Keratinocyte (primary cell): ENCODE data around the gene SDR42E2. TPM values are rescaled to one million over a fixed set of nuclear protein-coding genes. Genes with fewer than 3 reads are reported as not detected.

Experiments used
- DNase-seq: peaks from one replicate; pipeline ENCODE4 v3.0.0-alpha.2; 2011; ENCODE audit warnings: low read depth, missing footprints, low spot score
- FAIRE-seq: peaks from 2 replicates; lab custom pipeline; 2011; peaks lifted over from hg19 to GRCh38; lab: Jason Lieb, UNC
- H2AFZ ChIP-seq: 2 replicates; pipeline ENCODE4 v1.6.0; 2012; ENCODE audit warnings: low read length, control low read depth, inconsistent platforms; ENCODE audit not compliant: control insufficient read depth
- H3K27ac ChIP-seq: 2 replicates; pipeline ENCODE4 v1.5.1; 2011; ENCODE audit warnings: low read length; ENCODE audit not compliant: control insufficient read depth, insufficient read depth
- H3K27me3 ChIP-seq: 3 replicates; pipeline ENCODE4 v1.6.0; 2011; ENCODE audit warnings: low read length; ENCODE audit not compliant: control insufficient read depth, insufficient read depth; ENCODE audit errors: extremely low read depth
- H3K36me3 ChIP-seq, 2 experiments: 2 replicates in 1 of 2; 3 replicates in 1 of 2; pipeline ENCODE4 v1.5.1; 2011; ENCODE audit warnings: low read length in 2 of 2, mild to moderate bottlenecking in 1 of 2; ENCODE audit not compliant: control insufficient read depth in 2 of 2, insufficient read depth in 2 of 2; ENCODE audit errors: extremely low read depth in 1 of 2
- H3K4me1 ChIP-seq: 3 replicates; pipeline ENCODE4 v1.5.1; 2011; ENCODE audit warnings: low read length; ENCODE audit not compliant: control insufficient read depth, insufficient read depth; ENCODE audit errors: extremely low read depth
- H3K4me2 ChIP-seq: 3 replicates; pipeline ENCODE4 v1.6.0; 2011; ENCODE audit warnings: low read depth, low read length; ENCODE audit not compliant: control insufficient read depth, insufficient read depth; ENCODE audit errors: extremely low read depth
- H3K4me3 ChIP-seq, 3 experiments: fragments of 200-600 bp in 1 of 3; sonication (generic) in 1 of 3; 2 replicates in 2 of 3; 3 replicates in 1 of 3; pipeline ENCODE4 v1.5.1; 2011 to 2016; ENCODE audit warnings: low read length in 3 of 3, mild to moderate bottlenecking in 3 of 3, control low read depth in 2 of 3, inconsistent platforms in 1 of 3, low read depth in 1 of 3, mixed read lengths in 1 of 3, mixed run types in 1 of 3, moderate library complexity in 1 of 3; ENCODE audit not compliant: control insufficient read depth in 2 of 3, insufficient read depth in 2 of 3; ENCODE audit errors: extremely low read depth in 1 of 3
- H3K79me2 ChIP-seq: 2 replicates; pipeline ENCODE4 v1.6.0; 2012; ENCODE audit warnings: low read length; ENCODE audit not compliant: control insufficient read depth, insufficient read depth
- H3K9ac ChIP-seq: 3 replicates; pipeline ENCODE4 v1.6.0; 2011; ENCODE audit warnings: low read length; ENCODE audit not compliant: control insufficient read depth, insufficient read depth; ENCODE audit errors: extremely low read depth
- H3K9me1 ChIP-seq: 3 replicates; pipeline ENCODE4 v1.6.0; 2011; ENCODE audit warnings: low read length; ENCODE audit not compliant: control insufficient read depth, insufficient read depth; ENCODE audit errors: extremely low read depth
- H3K9me3 ChIP-seq: 2 replicates; pipeline ENCODE4 v1.5.1; 2012; ENCODE audit warnings: low read depth, low read length; ENCODE audit not compliant: control insufficient read depth
- H4K20me1 ChIP-seq: 3 replicates; pipeline ENCODE4 v1.6.0; 2011; ENCODE audit warnings: low read length; ENCODE audit not compliant: control insufficient read depth, insufficient read depth; ENCODE audit errors: extremely low read depth
- EZH2 ChIP-seq: IDR thresholded peaks from one replicate; pipeline ENCODE4 v1.6.1; 2012; ENCODE audit warnings: inconsistent platforms, mild to moderate bottlenecking, low read length, moderate library complexity
- dilution Hi-C: fragments of 300-500 bp; cut with MboI; formaldehyde crosslinking; loops from one replicate; pipeline ENCODE4 v1.7.0; 2020; ENCODE audit warnings: low sequenced_read_pairs; ENCODE audit not compliant: extremely low pct_ligation_motif_present
- polyA plus RNA-seq, 5 experiments: library from polyadenylated mRNA; depleted of rRNA in 3 of 5; stranded (reverse) in 3 of 5; stranded (forward) in 1 of 5; unstranded in 1 of 5; fragments of >200 nt; gene quantifications; 1 replicate in 1 of 5; 2 replicates in 3 of 5; 3 replicates in 1 of 5; pipeline versions ENCODE4 v1.2.1 to v1.2.3, GENCODE V29; 2011 to 2012; ENCODE audit warnings: missing spikeins in 2 of 5, low read depth in 1 of 5, low replicate concordance in 1 of 5
- TF ChIP-seq, protein P1 (sequence below), 3 experiments: IDR thresholded peaks in 1 of 3; conservative IDR thresholded peaks in 1 of 3; optimal IDR thresholded peaks in 1 of 3; 2 replicates in 2 of 3; 3 replicates in 1 of 3; pipeline versions ENCODE3 to v1.5.1; 2011; ENCODE audit warnings: low read length in 3 of 3, mild to moderate bottlenecking in 3 of 3, moderate library complexity in 2 of 3, control low read depth in 1 of 3, inconsistent platforms in 1 of 3; ENCODE audit not compliant: insufficient read depth in 2 of 3; ENCODE audit errors: extremely low read depth in 1 of 3

SDR42E2 gene
- polyA plus RNA-seq, 1 donor (not counting 4 experiments of a cell fraction or from before 2014, with no cell fraction given), result not detected

DNA sequence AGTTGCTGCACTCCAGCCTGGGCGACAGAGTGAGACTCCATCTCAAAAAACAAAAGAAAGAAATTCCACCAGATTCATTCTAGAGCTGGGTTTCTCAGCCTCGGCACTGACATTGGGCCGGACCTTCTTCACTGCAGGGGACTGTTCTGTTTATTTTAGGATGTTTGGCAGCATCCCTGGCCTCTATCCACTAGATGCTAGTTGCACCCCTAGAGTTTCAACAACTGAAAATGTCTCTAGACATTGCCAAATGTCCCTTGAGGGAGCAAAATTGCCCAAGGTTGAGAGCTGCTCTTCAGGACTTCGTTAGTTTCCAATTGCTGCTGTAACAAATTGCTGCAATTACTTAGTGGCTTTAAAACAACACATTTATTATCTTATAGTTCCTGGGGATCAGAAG is 50.9 kb downstream of the SDR42E2 start:
- no peak for TF ChIP-seq EZH2
- TF ChIP-seq, protein P1, sequence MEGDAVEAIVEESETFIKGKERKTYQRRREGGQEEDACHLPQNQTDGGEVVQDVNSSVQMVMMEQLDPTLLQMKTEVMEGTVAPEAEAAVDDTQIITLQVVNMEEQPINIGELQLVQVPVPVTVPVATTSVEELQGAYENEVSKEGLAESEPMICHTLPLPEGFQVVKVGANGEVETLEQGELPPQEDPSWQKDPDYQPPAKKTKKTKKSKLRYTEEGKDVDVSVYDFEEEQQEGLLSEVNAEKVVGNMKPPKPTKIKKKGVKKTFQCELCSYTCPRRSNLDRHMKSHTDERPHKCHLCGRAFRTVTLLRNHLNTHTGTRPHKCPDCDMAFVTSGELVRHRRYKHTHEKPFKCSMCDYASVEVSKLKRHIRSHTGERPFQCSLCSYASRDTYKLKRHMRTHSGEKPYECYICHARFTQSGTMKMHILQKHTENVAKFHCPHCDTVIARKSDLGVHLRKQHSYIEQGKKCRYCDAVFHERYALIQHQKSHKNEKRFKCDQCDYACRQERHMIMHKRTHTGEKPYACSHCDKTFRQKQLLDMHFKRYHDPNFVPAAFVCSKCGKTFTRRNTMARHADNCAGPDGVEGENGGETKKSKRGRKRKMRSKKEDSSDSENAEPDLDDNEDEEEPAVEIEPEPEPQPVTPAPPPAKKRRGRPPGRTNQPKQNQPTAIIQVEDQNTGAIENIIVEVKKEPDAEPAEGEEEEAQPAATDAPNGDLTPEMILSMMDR (optimal IDR thresholded peaks at IDR 0.05 in 1 of 3, IDR thresholded peaks at IDR 0.05 in 1 of 3, conservative IDR thresholded peaks at IDR 0.05 in 1 of 3; ENCODE audit: extremely low read depth in 1 of 3, insufficient read depth in 2 of 3, low read length in 3 of 3), result no peak
- H3K79me2 ChIP-seq, result peaks cover 46% of the 10 kb centered on the region
- H2AFZ ChIP-seq, result no peak overlapping the region
- no peaks in the 10 kb centered on the region for H3K27me3 ChIP-seq
- DNase-seq (no peak), FAIRE-seq (no peak)
- H3K9me3 ChIP-seq, result no peaks in the 10 kb centered on the region
- H4K20me1 ChIP-seq, result no peaks in the 10 kb centered on the region
- dilution Hi-C loops, result no loop called here
- H3K36me3 ChIP-seq, result peaks cover 2 to 4% of the 10 kb centered on the region in 2 experiments
- peaks cover 14% of the 10 kb centered on the region for H3K4me1 ChIP-seq
- H3K9me1 ChIP-seq, result peaks cover 4% of the 10 kb centered on the region
- no peak overlapping the region for H3K9ac ChIP-seq
- no peak overlapping the region for H3K4me2 ChIP-seq
- no peak overlapping the region for H3K27ac ChIP-seq
- no peak overlapping the region for H3K4me3 ChIP-seq

DNA sequence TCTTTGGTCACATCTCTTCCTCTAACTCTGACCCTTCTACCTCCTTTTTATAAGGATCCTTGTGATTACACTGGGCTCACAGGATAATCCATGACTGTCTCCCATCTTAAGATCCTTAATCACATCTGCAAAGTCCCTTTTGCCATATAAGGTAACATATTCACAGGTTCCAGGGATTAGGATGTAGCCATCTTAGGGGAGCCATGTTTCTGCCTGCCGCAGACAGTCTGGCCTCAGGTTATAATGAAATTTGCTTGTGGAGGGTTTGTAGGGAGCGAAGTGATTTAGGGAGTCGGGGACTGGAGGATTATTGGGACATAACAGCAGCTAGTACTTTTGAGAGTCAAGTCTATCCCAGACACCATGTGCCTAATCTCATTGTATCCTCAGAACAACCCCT is 51.5 kb downstream of the SDR42E2 start:
- Histone ChIP-seq H3K36me3 (peaks cover 2 to 7% of the 10 kb centered on the region in 2 experiments), H4K20me1 (no peaks in the 10 kb centered on the region), H3K4me3 (no peak overlapping the region), H2AFZ (no peak overlapping the region), H3K27ac (no peak overlapping the region), H3K9ac (no peak overlapping the region), H3K9me3 (no peaks in the 10 kb centered on the region), H3K27me3 (no peaks in the 10 kb centered on the region), H3K4me1 (peaks cover 12% of the 10 kb centered on the region), H3K9me1 (peaks cover 4% of the 10 kb centered on the region), H3K4me2 (no peak overlapping the region), H3K79me2 (peaks cover 46% of the 10 kb centered on the region)
- FAIRE-seq (no peak), DNase-seq (no peak)
- TF ChIP-seq, protein P1 (optimal IDR thresholded peaks at IDR 0.05 in 1 of 3, IDR thresholded peaks at IDR 0.05 in 1 of 3, conservative IDR thresholded peaks at IDR 0.05 in 1 of 3; ENCODE audit: extremely low read depth in 1 of 3, insufficient read depth in 2 of 3, low read length in 3 of 3), result no peak
- no peak for TF ChIP-seq EZH2
- dilution Hi-C loops, result no loop called here
